ENCODE measurements around the gene GLYATL1B.
"Not testable (repeated sequence)": the region's sequence is repeated elsewhere in the genome, so short reads cannot be mapped to it uniquely, and the experiment has no call there.

The GLYATL1B gene

GRCh38 chr11:59112494-59112893 lies 26.4 kb downstream of the GLYATL1B start:
- TF ChIP-seq, protein P1, sequence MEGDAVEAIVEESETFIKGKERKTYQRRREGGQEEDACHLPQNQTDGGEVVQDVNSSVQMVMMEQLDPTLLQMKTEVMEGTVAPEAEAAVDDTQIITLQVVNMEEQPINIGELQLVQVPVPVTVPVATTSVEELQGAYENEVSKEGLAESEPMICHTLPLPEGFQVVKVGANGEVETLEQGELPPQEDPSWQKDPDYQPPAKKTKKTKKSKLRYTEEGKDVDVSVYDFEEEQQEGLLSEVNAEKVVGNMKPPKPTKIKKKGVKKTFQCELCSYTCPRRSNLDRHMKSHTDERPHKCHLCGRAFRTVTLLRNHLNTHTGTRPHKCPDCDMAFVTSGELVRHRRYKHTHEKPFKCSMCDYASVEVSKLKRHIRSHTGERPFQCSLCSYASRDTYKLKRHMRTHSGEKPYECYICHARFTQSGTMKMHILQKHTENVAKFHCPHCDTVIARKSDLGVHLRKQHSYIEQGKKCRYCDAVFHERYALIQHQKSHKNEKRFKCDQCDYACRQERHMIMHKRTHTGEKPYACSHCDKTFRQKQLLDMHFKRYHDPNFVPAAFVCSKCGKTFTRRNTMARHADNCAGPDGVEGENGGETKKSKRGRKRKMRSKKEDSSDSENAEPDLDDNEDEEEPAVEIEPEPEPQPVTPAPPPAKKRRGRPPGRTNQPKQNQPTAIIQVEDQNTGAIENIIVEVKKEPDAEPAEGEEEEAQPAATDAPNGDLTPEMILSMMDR (IDR thresholded peaks at IDR 0.05; ENCODE audit: low read depth, low read length), result no peak
- peak in 1 of 2 donors; percentile 9 for DNase-seq (ENCODE audit: low read depth in 2 of 2)

GRCh38 chr11:59114344-59114743 lies 28.2 kb downstream of the GLYATL1B start:
- TF ChIP-seq, protein P1 (IDR thresholded peaks at IDR 0.05; ENCODE audit: low read depth, low read length), result no peak
- DNase-seq (ENCODE audit: low read depth in 2 of 2), result no peak
- H3K4me3 ChIP-seq (replicated peaks in 1 of 2; ENCODE audit: low read depth in 2 of 2, low read length in 2 of 2), result no peak overlapping the region

More at GRCh38 chr11:59112494-59112893, 26.4 kb downstream of the GLYATL1B start:
- no peak overlapping the region for H3K4me3 ChIP-seq (replicated peaks in 1 of 2; ENCODE audit: low read depth in 2 of 2, low read length in 2 of 2)

DNA sequence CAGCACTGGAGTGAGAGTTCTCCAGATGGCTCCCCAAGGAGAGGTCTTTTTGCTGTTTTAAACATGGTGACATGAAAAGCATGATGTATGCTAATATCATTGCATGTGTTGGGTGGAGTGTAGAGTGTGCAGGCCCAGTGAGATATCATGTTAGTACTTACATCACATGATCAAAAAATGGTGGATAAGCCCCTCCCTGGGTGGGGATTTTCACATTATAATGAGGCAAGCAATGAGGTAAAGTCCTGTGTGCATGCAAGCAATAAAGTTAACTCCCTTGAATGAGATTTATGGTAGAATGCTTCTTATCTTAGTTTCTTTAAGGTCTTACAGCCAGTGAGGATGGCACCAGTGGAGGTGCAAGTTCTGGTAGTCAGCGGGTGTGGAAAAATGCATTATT lies 29.4 kb downstream of the GLYATL1B start:
- DNase-seq (ENCODE audit: low read depth in 2 of 2), result no peak
- H3K4me3 ChIP-seq (replicated peaks in 1 of 2; ENCODE audit: low read depth in 2 of 2, low read length in 2 of 2), result no peak overlapping the region
- TF ChIP-seq, protein P1 (IDR thresholded peaks at IDR 0.05; ENCODE audit: low read depth, low read length), result no peak

DNA sequence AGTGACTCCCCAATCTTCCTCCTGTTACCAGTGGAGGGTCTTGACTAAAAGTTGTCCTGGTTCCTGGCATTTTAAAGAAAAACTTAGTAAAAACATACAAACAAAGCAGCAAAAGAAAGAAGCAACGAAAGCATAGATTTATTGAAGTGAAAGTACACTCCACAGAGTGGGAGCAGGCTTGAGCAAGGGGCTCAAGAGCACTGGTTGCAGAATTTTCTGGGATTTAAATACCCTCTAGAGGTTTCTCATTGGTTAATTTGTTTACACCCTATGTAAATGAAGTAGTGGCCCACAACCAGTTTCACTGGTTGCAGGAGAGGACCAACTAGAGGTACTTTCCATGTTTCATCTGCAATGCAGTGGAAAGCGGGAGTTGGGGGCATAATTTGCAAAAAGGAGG lies 31.7 kb downstream of the GLYATL1B start:
- no peak overlapping the region for H3K4me3 ChIP-seq (replicated peaks in 1 of 2; ENCODE audit: low read depth in 2 of 2, low read length in 2 of 2)
- TF ChIP-seq, protein P1 (IDR thresholded peaks at IDR 0.05; ENCODE audit: low read depth, low read length), result no peak
- no peak for DNase-seq (ENCODE audit: low read depth in 2 of 2)

DNA sequence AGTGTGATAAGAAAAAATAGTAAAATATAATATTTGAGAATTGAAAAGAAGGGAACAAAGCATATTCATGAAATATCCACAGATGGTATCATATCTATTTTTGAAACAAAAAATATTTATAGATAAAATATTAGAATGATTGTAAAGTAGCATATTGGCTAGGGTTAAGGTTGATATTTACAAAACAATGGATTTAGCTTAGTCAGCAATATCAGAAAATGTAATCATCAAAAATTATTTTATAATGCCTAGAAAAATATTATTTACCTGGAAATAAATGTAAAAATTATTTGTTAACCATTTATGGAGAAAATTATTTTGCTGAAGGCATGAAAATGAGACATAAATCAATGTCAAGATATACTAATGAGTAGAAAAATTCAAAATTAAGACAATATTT lies 33.7 kb downstream of the GLYATL1B start:
- TF ChIP-seq, protein P1 (IDR thresholded peaks at IDR 0.05; ENCODE audit: low read depth, low read length), result no peak
- H3K4me3 ChIP-seq (replicated peaks in 1 of 2; ENCODE audit: low read depth in 2 of 2, low read length in 2 of 2), result no peak overlapping the region
- DNase-seq (ENCODE audit: low read depth in 2 of 2), result no peak

- no peak overlapping the region for H3K4me3 ChIP-seq (replicated peaks in 1 of 2; ENCODE audit: low read depth in 2 of 2, low read length in 2 of 2)
- TF ChIP-seq, protein P1 (IDR thresholded peaks at IDR 0.05; ENCODE audit: low read depth, low read length), result peak; percentile 99
These were observed 49.7 kb downstream of the GLYATL1B start for GRCh38 chr11:59135648-59136461.

DNA sequence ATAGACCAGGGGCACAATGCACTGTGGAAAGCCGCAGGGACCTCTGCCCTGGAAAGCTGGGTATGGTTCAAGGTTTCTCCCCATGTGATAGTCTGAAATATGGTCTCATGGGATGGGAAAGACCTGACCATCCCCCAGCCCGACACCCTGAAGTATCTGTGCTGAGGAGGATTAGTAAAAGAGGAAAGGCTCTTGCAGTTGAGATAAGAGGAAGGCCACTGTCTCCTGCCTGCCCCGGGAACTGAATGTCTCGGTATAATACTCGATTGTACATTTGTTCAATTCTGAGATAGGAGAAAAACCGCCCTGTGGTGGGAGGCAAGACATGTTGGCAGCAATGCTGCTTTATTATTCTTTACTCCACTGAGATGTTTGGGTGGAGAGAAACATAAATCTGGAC lies 50.4 kb downstream of the GLYATL1B start:
- not testable (repeated sequence) for DNase-seq (ENCODE audit: low read depth in 2 of 2); H3K4me3 ChIP-seq (replicated peaks in 1 of 2; ENCODE audit: low read depth in 2 of 2, low read length in 2 of 2)

More at GRCh38 chr11:59135648-59136461, 49.7 kb downstream of the GLYATL1B start:
- DNase-seq (ENCODE audit: low read depth in 2 of 2), result peak; percentile 78 to 83
